ENCODE results near the gene CCDC126.
"Not testable (repeated sequence)": the region's sequence is repeated elsewhere in the genome, so short reads cannot be mapped to it uniquely, and the experiment has no call there.

Gene CCDC126

GRCh38 chr7:23680414-23681405 lies 83.5 kb downstream of the CCDC126 start:
- peak overlapping the region; percentile 11 for H3K18ac ChIP-seq (ENCODE audit: low read length)
- H3K36me3 ChIP-seq (ENCODE audit: control insufficient read depth, insufficient read depth, low read length) = no peaks in the 10 kb centered on the region
- WGBS (ENCODE audit: extremely low coverage, insufficient coverage, low lambda C conversion rate) = no CpG with 5 or more reads among the region's 42 CpGs
- H3K56ac ChIP-seq (ENCODE audit: low read length) = peak overlapping the region; percentile 70
- H3K79me1 ChIP-seq (ENCODE audit: low read length) = no peaks in the 10 kb centered on the region
- no peak overlapping the region for H3K4ac ChIP-seq (ENCODE audit: low read depth, low read length)
- no peak overlapping the region for H3K27ac ChIP-seq (ENCODE audit: low read depth, low read length)
- peak; percentile 88 for DNase-seq
- peak overlapping the region; percentile 63 for H3K4me2 ChIP-seq (ENCODE audit: low read length)
- H3K4me3 ChIP-seq (ENCODE audit: low read length) = peak overlapping the region; percentile 34
- no peak overlapping the region for H4K5ac ChIP-seq (ENCODE audit: low read length)
- H3K27me3 ChIP-seq (ENCODE audit: insufficient read depth, low read length, poor library complexity) = no peaks in the 10 kb centered on the region
- H3K4me1 ChIP-seq (ENCODE audit: control insufficient read depth, low read depth, low read length) = no peaks in the 10 kb centered on the region
- H3K9ac ChIP-seq (ENCODE audit: low read length) = peak overlapping the region; percentile 31
- H3K79me2 ChIP-seq (ENCODE audit: control insufficient read depth, insufficient read depth, low read length) = no peaks in the 10 kb centered on the region
- H2BK5ac ChIP-seq (ENCODE audit: low read length) = no peak overlapping the region
- no peak overlapping the region for H2AK5ac ChIP-seq (ENCODE audit: low read length)
- no peak overlapping the region for H3K23ac ChIP-seq (ENCODE audit: low read length)
- no peak overlapping the region for H4K8ac ChIP-seq (ENCODE audit: low read depth, low read length)
- H2BK120ac ChIP-seq (ENCODE audit: low read depth, low read length) = no peak overlapping the region
- H2BK15ac ChIP-seq (replicated peaks; ENCODE audit: low read depth) = no peak overlapping the region

- not testable (repeated sequence) for H3K27ac ChIP-seq (ENCODE audit: low read depth, low read length); H4K8ac ChIP-seq (ENCODE audit: low read depth, low read length); H3K56ac ChIP-seq (ENCODE audit: low read length); H2AK5ac ChIP-seq (ENCODE audit: low read length); H3K4me1 ChIP-seq (ENCODE audit: control insufficient read depth, low read depth, low read length); H4K5ac ChIP-seq (ENCODE audit: low read length); H3K18ac ChIP-seq (ENCODE audit: low read length); H3K79me2 ChIP-seq (ENCODE audit: control insufficient read depth, insufficient read depth, low read length); H3K23ac ChIP-seq (ENCODE audit: low read length); H3K36me3 ChIP-seq (ENCODE audit: control insufficient read depth, insufficient read depth, low read length); H3K4ac ChIP-seq (ENCODE audit: low read depth, low read length); H3K9ac ChIP-seq (ENCODE audit: low read length); H3K79me1 ChIP-seq (ENCODE audit: low read length); H2BK15ac ChIP-seq (replicated peaks; ENCODE audit: low read depth); H3K4me3 ChIP-seq (ENCODE audit: low read length); H3K27me3 ChIP-seq (ENCODE audit: insufficient read depth, low read length, poor library complexity); H3K4me2 ChIP-seq (ENCODE audit: low read length); H2BK120ac ChIP-seq (ENCODE audit: low read depth, low read length); H2BK5ac ChIP-seq (ENCODE audit: low read length); DNase-seq
- WGBS (ENCODE audit: extremely low coverage, insufficient coverage, low lambda C conversion rate) = no CpG with 5 or more reads among the region's 6 CpGs
Observed at GRCh38 chr7:23684041-23684440, 86.9 kb downstream of the CCDC126 start.

GRCh38 chr7:23685731-23686130 lies 88.5 kb downstream of the CCDC126 start:
- Histone ChIP-seq H3K18ac (ENCODE audit: low read length) (no peak overlapping the region), H2BK120ac (ENCODE audit: low read depth, low read length) (no peak overlapping the region), H3K27me3 (ENCODE audit: insufficient read depth, low read length, poor library complexity) (no peaks in the 10 kb centered on the region), H3K4me1 (ENCODE audit: control insufficient read depth, low read depth, low read length) (no peaks in the 10 kb centered on the region), H4K5ac (ENCODE audit: low read length) (no peak overlapping the region), H2BK5ac (ENCODE audit: low read length) (no peak overlapping the region), H3K79me2 (ENCODE audit: control insufficient read depth, insufficient read depth, low read length) (no peaks in the 10 kb centered on the region), H3K4me3 (ENCODE audit: low read length) (no peak overlapping the region), H3K79me1 (ENCODE audit: low read length) (no peaks in the 10 kb centered on the region), H2AK5ac (ENCODE audit: low read length) (no peak overlapping the region), H2BK15ac (replicated peaks; ENCODE audit: low read depth) (no peak overlapping the region), H3K56ac (ENCODE audit: low read length) (no peak overlapping the region), H3K23ac (ENCODE audit: low read length) (no peak overlapping the region), H3K36me3 (ENCODE audit: control insufficient read depth, insufficient read depth, low read length) (no peaks in the 10 kb centered on the region), H3K9ac (ENCODE audit: low read length) (no peak overlapping the region), H4K8ac (ENCODE audit: low read depth, low read length) (no peak overlapping the region), H3K27ac (ENCODE audit: low read depth, low read length) (no peak overlapping the region), H3K4me2 (ENCODE audit: low read length) (no peak overlapping the region), H3K4ac (ENCODE audit: low read depth, low read length) (no peak overlapping the region)
- no peak for DNase-seq
- WGBS (ENCODE audit: extremely low coverage, insufficient coverage, low lambda C conversion rate) = no CpG with 5 or more reads among the region's 3 CpGs

GRCh38 chr7:23687011-23687410 lies 89.8 kb downstream of the CCDC126 start:
- H2BK120ac ChIP-seq (ENCODE audit: low read depth, low read length) = no peak overlapping the region
- no peak overlapping the region for H3K4me2 ChIP-seq (ENCODE audit: low read length)
- H3K23ac ChIP-seq (ENCODE audit: low read length) = no peak overlapping the region
- H4K5ac ChIP-seq (ENCODE audit: low read length) = no peak overlapping the region
- WGBS (ENCODE audit: extremely low coverage, insufficient coverage, low lambda C conversion rate) = no CpG with 5 or more reads among the region's 2 CpGs
- no peaks in the 10 kb centered on the region for H3K27me3 ChIP-seq (ENCODE audit: insufficient read depth, low read length, poor library complexity)
- H3K56ac ChIP-seq (ENCODE audit: low read length) = no peak overlapping the region
- no peak overlapping the region for H3K4ac ChIP-seq (ENCODE audit: low read depth, low read length)
- H2AK5ac ChIP-seq (ENCODE audit: low read length) = no peak overlapping the region
- no peak overlapping the region for H2BK15ac ChIP-seq (replicated peaks; ENCODE audit: low read depth)
- DNase-seq = no peak
- H3K79me2 ChIP-seq (ENCODE audit: control insufficient read depth, insufficient read depth, low read length) = no peaks in the 10 kb centered on the region
- no peaks in the 10 kb centered on the region for H3K4me1 ChIP-seq (ENCODE audit: control insufficient read depth, low read depth, low read length)
- no peaks in the 10 kb centered on the region for H3K79me1 ChIP-seq (ENCODE audit: low read length)
- H4K8ac ChIP-seq (ENCODE audit: low read depth, low read length) = no peak overlapping the region
- no peaks in the 10 kb centered on the region for H3K36me3 ChIP-seq (ENCODE audit: control insufficient read depth, insufficient read depth, low read length)
- H3K4me3 ChIP-seq (ENCODE audit: low read length) = no peak overlapping the region
- H3K9ac ChIP-seq (ENCODE audit: low read length) = no peak overlapping the region
- H2BK5ac ChIP-seq (ENCODE audit: low read length) = no peak overlapping the region
- no peak overlapping the region for H3K27ac ChIP-seq (ENCODE audit: low read depth, low read length)
- H3K18ac ChIP-seq (ENCODE audit: low read length) = no peak overlapping the region

- no peak overlapping the region for H3K18ac ChIP-seq (ENCODE audit: low read length)
- H3K56ac ChIP-seq (ENCODE audit: low read length) = no peak overlapping the region
- no peak overlapping the region for H3K9ac ChIP-seq (ENCODE audit: low read length)
- H4K5ac ChIP-seq (ENCODE audit: low read length) = no peak overlapping the region
- H3K4me3 ChIP-seq (ENCODE audit: low read length) = no peak overlapping the region
- H2BK5ac ChIP-seq (ENCODE audit: low read length) = no peak overlapping the region
- H3K79me1 ChIP-seq (ENCODE audit: low read length) = no peaks in the 10 kb centered on the region
- no CpG with 5 or more reads among the region's 4 CpGs for WGBS (ENCODE audit: extremely low coverage, insufficient coverage, low lambda C conversion rate)
- no peaks in the 10 kb centered on the region for H3K4me1 ChIP-seq (ENCODE audit: control insufficient read depth, low read depth, low read length)
- no peak overlapping the region for H2AK5ac ChIP-seq (ENCODE audit: low read length)
- no peaks in the 10 kb centered on the region for H3K36me3 ChIP-seq (ENCODE audit: control insufficient read depth, insufficient read depth, low read length)
- H4K8ac ChIP-seq (ENCODE audit: low read depth, low read length) = no peak overlapping the region
- no peaks in the 10 kb centered on the region for H3K79me2 ChIP-seq (ENCODE audit: control insufficient read depth, insufficient read depth, low read length)
- H3K4me2 ChIP-seq (ENCODE audit: low read length) = no peak overlapping the region
- no peak for DNase-seq
- no peak overlapping the region for H2BK120ac ChIP-seq (ENCODE audit: low read depth, low read length)
- no peak overlapping the region for H3K23ac ChIP-seq (ENCODE audit: low read length)
- no peak overlapping the region for H3K27ac ChIP-seq (ENCODE audit: low read depth, low read length)
- H3K4ac ChIP-seq (ENCODE audit: low read depth, low read length) = no peak overlapping the region
- H2BK15ac ChIP-seq (replicated peaks; ENCODE audit: low read depth) = no peak overlapping the region
- H3K27me3 ChIP-seq (ENCODE audit: insufficient read depth, low read length, poor library complexity) = no peaks in the 10 kb centered on the region
Observed at GRCh38 chr7:23689165-23689564, 92.0 kb downstream of the CCDC126 start.

Measured in mesendoderm (in vitro differentiated cells).